ENCODE measurements around the gene TMEM179B.
A peak's percentile ranks its signal among the peaks of the same experiment; 100 is the strongest.
"Not testable (repeated sequence)": the region's sequence is repeated elsewhere in the genome, so short reads cannot be mapped to it uniquely, and the experiment has no call there.

The TMEM179B gene

GRCh38 chr11:62787005-62787759 is at the start of gene TMEM179B:
Gene TMEM179B, plus strand, starts transcription at chr11:62787402. Its CDS starts 30 bp downstream, at chr11:62787432.
- DNase-seq: peak; percentile 98

GRCh38 chr11:62747475-62748160 is 39.6 kb upstream of the TMEM179B start:
- DNase-seq: no peak

- not testable (repeated sequence) for DNase-seq
Measured at GRCh38 chr11:62749931-62750330, 37.3 kb upstream of the TMEM179B start.

GRCh38 chr11:62752177-62752785 is 34.9 kb upstream of the TMEM179B start:
- DNase-seq: no peak

- DNase-seq: no peak
Measured at GRCh38 chr11:62752994-62753735, 34.0 kb upstream of the TMEM179B start.

- DNase-seq: peak; percentile 99
Measured at GRCh38 chr11:62753736-62754603, 33.2 kb upstream of the TMEM179B start, which contains the start of gene ZBTB3. Gene ZBTB3, minus strand, starts transcription at chr11:62754160. Its CDS starts 496 bp downstream, at chr11:62753664.

- no peak for DNase-seq
Measured at GRCh38 chr11:62755086-62755615, 32.1 kb upstream of the TMEM179B start.

GRCh38 chr11:62757846-62758788 is 29.1 kb upstream of the TMEM179B start:
- no peak for DNase-seq

- not testable (repeated sequence) for DNase-seq
Measured at GRCh38 chr11:62760867-62761227, 26.4 kb upstream of the TMEM179B start.

GRCh38 chr11:62770778-62771143 is 16.4 kb upstream of the TMEM179B start:
- no peak for DNase-seq

- DNase-seq: peak; percentile 93
Measured at GRCh38 chr11:62771144-62772021, 15.8 kb upstream of the TMEM179B start, which contains the start of gene TAF6L. Gene TAF6L, plus strand, starts transcription at chr11:62771396. Its CDS starts 4,388 bp downstream, at chr11:62775784.

GRCh38 chr11:62774407-62774806 is 12.8 kb upstream of the TMEM179B start:
- DNase-seq: no peak

- no peak for DNase-seq
Measured at GRCh38 chr11:62775646-62776045, 11.6 kb upstream of the TMEM179B start.

GRCh38 chr11:62777389-62777788 is 9.8 kb upstream of the TMEM179B start:
- DNase-seq: no peak

GRCh38 chr11:62778441-62778840 is 8.8 kb upstream of the TMEM179B start:
- DNase-seq: no peak

- DNase-seq: no peak
Measured at GRCh38 chr11:62782753-62783152, 4.4 kb upstream of the TMEM179B start.

GRCh38 chr11:62786318-62787004 is 741 bp upstream of the TMEM179B start:
- peak; percentile 89 for DNase-seq

GRCh38 chr11:62788991-62789390 is 1.8 kb downstream of the TMEM179B start:
- no peak for DNase-seq

GRCh38 chr11:62789576-62789975 is 2.4 kb downstream of the TMEM179B start:
- DNase-seq: no peak

Data from CD4-positive, alpha-beta T cell treated with Interleukin-17A for 1 hour (primary cell).